HG03354 (cell line): Measurements from ENCODE around the gene PCGF3.
"Not testable (repeated sequence)": the region's sequence is repeated elsewhere in the genome, so short reads cannot be mapped to it uniquely, and the experiment has no call there.

Experiments used
- ATAC-seq: cut with Tn5 transposase; IDR thresholded peaks from one replicate; pipeline ENCODE4 v1.9.1; 2021; ENCODE audit warnings: mild to moderate bottlenecking; ENCODE audit not compliant: unreplicated experiment, poor library complexity, severe bottlenecking

The PCGF3 gene

GRCh38 chr4:754221-755120 lies 48.8 kb downstream of the PCGF3 start:
- ATAC-seq, result no peak

GRCh38 chr4:757111-757510 lies 51.5 kb downstream of the PCGF3 start:
- ATAC-seq, result no peak

- ATAC-seq, result not testable (repeated sequence)
Observed at GRCh38 chr4:759810-760209, 54.2 kb downstream of the PCGF3 start.

- no peak for ATAC-seq
Observed at GRCh38 chr4:760616-761015, 55.0 kb downstream of the PCGF3 start.

GRCh38 chr4:761086-761485 lies 55.5 kb downstream of the PCGF3 start:
- no peak for ATAC-seq

- ATAC-seq, result no peak
Observed at GRCh38 chr4:761739-762138, 56.1 kb downstream of the PCGF3 start.

GRCh38 chr4:762211-763190 lies 56.9 kb downstream of the PCGF3 start:
- no peak for ATAC-seq

GRCh38 chr4:763191-763810 lies 57.7 kb downstream of the PCGF3 start:
- ATAC-seq, result no peak

GRCh38 chr4:763922-764321 lies 58.3 kb downstream of the PCGF3 start:
- no peak for ATAC-seq

GRCh38 chr4:764405-765169 lies 59.0 kb downstream of the PCGF3 start:
- ATAC-seq, result no peak

- no peak for ATAC-seq
Observed at GRCh38 chr4:766152-766515, 60.5 kb downstream of the PCGF3 start.

GRCh38 chr4:766559-767283 lies 61.1 kb downstream of the PCGF3 start:
- ATAC-seq, result no peak

- no peak for ATAC-seq
Observed at GRCh38 chr4:768076-768475, 62.4 kb downstream of the PCGF3 start.

- no peak for ATAC-seq
Observed at GRCh38 chr4:768995-769394, 63.4 kb downstream of the PCGF3 start.

- no peak for ATAC-seq
Observed at GRCh38 chr4:769511-769910, 63.9 kb downstream of the PCGF3 start.

- no peak for ATAC-seq
Observed at GRCh38 chr4:770022-770421, 64.4 kb downstream of the PCGF3 start.

- no peak for ATAC-seq
Observed at GRCh38 chr4:771464-771863, 65.8 kb downstream of the PCGF3 start.

- ATAC-seq, result no peak
Observed at GRCh38 chr4:772118-772517, 66.5 kb downstream of the PCGF3 start.

GRCh38 chr4:772776-773175 lies 67.1 kb downstream of the PCGF3 start:
- no peak for ATAC-seq
